ENCODE data around the gene DPH1.

- TF ChIP-seq CTCF (conservative IDR thresholded peaks at IDR 0.05) (no peak), ZFX (IDR thresholded peaks at IDR 0.05) (no peak)
These were observed 43.0 kb upstream of the DPH1 start for GRCh38 chr17:1986783-1987451.

Data from C4-2B (cell line).